Subcutaneous adipose tissue (tissue), 4 donors: Measurements from ENCODE around the gene FGD4. TPM values are rescaled to one million over a fixed set of nuclear protein-coding genes. Genes with fewer than 3 reads are reported as not detected.

ENCODE experiments used
- total RNA-seq, 4 donors: library from RNA; depleted of rRNA; stranded (reverse); fragments of >200 nt; gene quantifications; one replicate each; pipeline ENCODE4 v1.1.0, GENCODE V29; 2016
- TF ChIP-seq, protein P1 (sequence below): fragments of 450-650 bp; IDR thresholded peaks from one replicate; pipeline ENCODE4 v1.5.1; 2016; ENCODE audit warnings: low read depth, mild to moderate bottlenecking, control low read depth, antibody characterized with exemption, moderate library complexity

FGD4 gene
- total RNA-seq, 4 donors from 2014 or later: 65.1 to 96.9 (median 85.8) TPM

DNA sequence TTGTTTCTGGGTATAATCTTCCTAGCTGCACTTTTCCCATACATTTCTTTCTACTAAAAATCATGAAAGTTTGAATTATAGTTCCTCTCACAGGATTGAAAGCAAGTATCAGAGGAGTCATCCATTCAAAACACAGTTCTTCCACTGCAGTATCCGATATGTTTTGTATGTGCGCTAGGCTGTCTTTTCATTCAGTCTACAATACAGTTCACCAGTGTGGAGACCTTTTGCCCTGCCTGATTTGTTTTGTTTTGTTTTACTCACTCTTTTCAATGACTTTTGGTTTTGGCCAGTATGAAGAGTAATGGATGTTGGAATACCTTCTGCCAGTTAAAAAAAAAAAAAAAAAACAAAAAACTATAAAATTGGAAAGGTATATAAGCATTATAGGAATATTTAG is 91.4 kb downstream of the FGD4 start:
- TF ChIP-seq, protein P1, sequence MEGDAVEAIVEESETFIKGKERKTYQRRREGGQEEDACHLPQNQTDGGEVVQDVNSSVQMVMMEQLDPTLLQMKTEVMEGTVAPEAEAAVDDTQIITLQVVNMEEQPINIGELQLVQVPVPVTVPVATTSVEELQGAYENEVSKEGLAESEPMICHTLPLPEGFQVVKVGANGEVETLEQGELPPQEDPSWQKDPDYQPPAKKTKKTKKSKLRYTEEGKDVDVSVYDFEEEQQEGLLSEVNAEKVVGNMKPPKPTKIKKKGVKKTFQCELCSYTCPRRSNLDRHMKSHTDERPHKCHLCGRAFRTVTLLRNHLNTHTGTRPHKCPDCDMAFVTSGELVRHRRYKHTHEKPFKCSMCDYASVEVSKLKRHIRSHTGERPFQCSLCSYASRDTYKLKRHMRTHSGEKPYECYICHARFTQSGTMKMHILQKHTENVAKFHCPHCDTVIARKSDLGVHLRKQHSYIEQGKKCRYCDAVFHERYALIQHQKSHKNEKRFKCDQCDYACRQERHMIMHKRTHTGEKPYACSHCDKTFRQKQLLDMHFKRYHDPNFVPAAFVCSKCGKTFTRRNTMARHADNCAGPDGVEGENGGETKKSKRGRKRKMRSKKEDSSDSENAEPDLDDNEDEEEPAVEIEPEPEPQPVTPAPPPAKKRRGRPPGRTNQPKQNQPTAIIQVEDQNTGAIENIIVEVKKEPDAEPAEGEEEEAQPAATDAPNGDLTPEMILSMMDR: no peak

DNA sequence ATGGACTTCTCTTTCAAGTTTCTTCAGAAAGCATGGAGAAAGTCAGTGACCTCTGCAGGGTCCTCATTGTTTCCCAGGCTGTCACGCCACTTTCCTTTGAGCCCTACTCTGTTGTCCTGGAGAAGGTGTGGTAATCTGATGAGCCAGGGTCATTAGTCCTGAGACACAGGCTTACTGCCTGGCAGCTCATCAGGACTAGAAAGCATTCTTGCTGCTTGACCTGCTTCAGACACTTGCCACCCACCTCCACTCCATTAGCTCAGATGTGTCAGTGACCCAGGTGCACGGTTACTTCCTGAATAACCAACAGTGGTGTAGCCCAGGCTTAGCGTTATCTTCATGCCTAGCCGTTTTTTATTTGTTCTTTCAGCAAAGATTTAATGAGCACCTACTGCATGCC is 93.9 kb downstream of the FGD4 start:
- TF ChIP-seq, protein P1: no peak

DNA sequence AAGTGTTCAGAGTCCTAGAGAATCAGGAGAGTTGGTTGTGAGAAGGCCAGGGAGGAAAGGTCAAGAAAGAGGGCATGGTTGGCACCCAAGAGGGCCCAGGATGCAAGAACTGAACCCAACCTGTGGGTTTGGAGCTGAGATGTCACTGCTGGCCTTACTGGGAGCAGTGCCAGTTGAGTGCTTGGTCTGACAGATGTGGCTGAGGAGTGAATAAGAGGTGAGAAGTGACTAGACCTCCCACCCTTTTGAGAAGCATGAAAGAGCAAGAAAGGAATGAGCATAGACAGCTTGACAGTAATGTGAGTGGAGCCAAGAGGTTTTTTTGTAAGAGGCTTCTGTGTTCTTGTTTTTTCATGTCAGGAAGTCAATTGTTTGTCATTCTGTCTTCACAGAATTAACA is 95.3 kb downstream of the FGD4 start:
- TF ChIP-seq, protein P1: no peak

DNA sequence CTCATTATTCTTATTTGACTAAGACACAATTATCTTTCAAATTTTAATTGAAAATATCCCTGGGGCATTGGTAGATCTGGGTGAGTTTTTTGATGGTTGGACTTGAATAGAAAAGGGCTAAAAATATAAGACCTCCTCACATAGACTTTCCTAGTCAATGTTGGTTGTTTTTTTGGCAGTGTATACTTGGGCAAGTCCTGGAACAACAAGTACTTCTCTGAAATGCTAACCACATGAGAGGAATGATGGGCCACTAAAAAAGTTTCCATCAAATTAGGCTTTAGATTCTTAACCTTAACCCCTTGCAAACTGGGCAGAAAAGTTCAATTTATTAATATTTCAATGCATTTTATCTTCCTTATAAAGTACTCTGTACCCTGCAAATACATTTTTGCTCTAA is 97.6 kb downstream of the FGD4 start:
- TF ChIP-seq, protein P1: no peak

DNA sequence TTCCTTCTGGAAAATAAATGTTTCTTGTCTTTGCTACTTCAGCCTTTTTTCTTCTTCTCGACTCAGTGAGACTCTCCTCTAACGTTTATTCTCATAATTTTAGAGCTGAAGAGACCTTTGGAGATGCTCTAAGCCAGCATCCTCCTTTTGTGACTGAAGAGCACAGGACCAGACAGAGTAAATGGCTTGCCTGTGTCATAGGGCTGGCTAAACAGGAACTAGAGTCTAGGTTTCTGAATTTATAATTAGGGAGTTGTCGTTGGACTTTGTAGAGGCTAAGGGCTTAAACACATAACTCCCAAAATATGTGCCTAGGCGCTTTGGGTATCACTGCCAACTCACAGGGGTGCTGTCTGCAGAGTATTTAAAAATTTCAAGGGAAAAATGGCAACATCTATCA is 98.5 kb downstream of the FGD4 start:
- TF ChIP-seq, protein P1: no peak

DNA sequence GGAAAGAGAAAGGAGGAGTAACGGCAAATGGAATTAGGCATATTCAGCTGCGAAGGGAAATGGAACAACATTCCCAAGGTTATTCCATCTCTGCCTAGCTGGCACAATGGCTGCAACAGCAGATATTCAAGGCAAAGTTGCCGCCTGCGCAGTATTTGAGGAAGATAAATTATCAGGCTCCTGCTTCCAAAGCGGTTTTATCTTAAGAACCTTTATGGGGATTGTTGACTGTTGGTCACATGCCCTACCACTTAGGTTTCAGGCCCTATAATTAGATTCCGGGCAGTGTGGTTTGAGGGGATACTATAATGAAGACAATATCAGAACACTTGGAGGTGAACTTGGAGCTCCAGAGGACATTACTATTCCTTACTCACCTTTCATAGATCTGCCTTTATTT is 99.7 kb downstream of the FGD4 start:
- TF ChIP-seq, protein P1: no peak

DNA sequence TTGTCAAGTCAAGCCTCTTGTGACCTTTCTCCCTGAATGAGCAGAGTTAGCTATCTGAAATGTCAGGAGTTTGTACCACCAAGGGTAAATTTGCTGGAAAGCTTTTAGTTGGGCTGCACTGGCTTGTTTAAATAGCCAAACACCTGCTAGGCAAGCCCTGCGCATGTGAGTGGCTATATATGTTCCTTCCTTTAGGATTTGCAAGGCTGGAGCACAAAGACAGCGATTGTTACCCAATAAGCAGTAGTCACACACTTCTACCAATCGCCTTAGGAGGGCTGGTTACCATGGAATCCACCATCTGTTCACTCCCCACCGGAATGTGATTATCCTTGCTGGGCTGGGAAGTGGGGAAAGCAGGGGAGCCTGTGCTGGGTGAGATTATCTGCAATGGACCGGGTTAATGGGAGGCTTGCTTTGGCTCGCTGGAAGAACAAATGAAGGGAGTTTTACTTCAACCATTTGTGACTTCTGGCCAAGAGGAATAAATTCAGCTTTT is 102.5 kb downstream of the FGD4 start:
- TF ChIP-seq, protein P1: no peak
